OCI-LY7 (cell line): Measurements from ENCODE around the gene TENT5C.

ENCODE experiments used
- EZH2phosphoT487 ChIP-seq: fragments of 200-600 bp; sonication (generic); IDR thresholded peaks from 2 replicates; pipeline ENCODE4 v1.6.1; 2018; ENCODE audit warnings: low read depth, borderline replicate concordance, mild to moderate bottlenecking, mixed run types, antibody characterized with exemption, low read length, moderate library complexity, mixed read lengths
- TF ChIP-seq, protein P1 (sequence below): fragments of 200-600 bp; sonication (generic); conservative IDR thresholded peaks from 2 replicates; pipeline ENCODE4 v1.5.1; 2014; ENCODE audit warnings: mild to moderate bottlenecking, antibody characterized with exemption, low read length, moderate library complexity, mixed read lengths

DNA sequence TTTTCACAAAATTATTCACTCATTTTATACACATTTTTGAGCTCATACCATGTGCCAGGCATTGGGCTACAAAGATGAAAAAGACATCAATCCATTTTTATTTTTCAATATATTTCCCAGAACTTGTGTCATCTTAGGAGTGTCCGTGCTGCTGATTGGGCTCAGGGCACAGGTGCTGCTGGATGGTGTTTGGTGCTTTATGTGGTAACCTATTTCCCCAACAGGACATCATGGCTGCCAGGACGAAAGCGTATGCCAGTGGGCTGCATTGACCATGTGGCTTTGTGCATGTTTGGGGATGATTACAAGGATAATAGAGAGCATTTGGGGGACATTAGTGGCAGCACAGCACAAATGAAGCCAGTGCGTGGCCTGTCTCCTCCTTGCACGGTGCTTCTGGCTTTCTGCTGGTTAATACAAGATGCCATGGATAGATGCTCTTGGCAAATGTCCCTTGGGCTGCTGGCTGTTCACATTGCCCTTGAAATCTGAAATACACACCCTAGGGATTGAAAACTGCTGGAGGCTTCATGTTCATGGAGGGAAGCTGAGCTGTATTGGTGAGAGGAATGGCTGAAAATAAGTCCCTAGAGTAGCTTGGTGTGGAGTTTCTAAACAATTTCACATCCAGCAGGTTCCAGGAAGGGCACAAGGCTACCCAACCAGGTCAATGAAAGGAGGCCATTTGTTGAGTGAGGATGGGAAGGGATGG is 52.3 kb downstream of the TENT5C start:
- TF ChIP-seq, protein P1, sequence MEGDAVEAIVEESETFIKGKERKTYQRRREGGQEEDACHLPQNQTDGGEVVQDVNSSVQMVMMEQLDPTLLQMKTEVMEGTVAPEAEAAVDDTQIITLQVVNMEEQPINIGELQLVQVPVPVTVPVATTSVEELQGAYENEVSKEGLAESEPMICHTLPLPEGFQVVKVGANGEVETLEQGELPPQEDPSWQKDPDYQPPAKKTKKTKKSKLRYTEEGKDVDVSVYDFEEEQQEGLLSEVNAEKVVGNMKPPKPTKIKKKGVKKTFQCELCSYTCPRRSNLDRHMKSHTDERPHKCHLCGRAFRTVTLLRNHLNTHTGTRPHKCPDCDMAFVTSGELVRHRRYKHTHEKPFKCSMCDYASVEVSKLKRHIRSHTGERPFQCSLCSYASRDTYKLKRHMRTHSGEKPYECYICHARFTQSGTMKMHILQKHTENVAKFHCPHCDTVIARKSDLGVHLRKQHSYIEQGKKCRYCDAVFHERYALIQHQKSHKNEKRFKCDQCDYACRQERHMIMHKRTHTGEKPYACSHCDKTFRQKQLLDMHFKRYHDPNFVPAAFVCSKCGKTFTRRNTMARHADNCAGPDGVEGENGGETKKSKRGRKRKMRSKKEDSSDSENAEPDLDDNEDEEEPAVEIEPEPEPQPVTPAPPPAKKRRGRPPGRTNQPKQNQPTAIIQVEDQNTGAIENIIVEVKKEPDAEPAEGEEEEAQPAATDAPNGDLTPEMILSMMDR, result no peak
- TF ChIP-seq EZH2phosphoT487, result no peak
